EL (cell line): ENCODE results near the gene ABCF2.
A peak's percentile ranks its signal among the peaks of the same experiment; 100 is the strongest.

Source experiments
- DNase-seq: peaks from one replicate; pipeline ENCODE4 v3.0.0-alpha.2; 2016

ABCF2 gene

GRCh38 chr7:151226875-151227782 is at the start of gene ABCF2:
Gene ABCF2, minus strand, starts transcription at chr7:151227205. Its CDS starts 747 bp downstream, at chr7:151226458.
- DNase-seq: peak; percentile 98

- no peak for DNase-seq
Observed at GRCh38 chr7:151275813-151276577, 49.0 kb upstream of the ABCF2 start.

DNA sequence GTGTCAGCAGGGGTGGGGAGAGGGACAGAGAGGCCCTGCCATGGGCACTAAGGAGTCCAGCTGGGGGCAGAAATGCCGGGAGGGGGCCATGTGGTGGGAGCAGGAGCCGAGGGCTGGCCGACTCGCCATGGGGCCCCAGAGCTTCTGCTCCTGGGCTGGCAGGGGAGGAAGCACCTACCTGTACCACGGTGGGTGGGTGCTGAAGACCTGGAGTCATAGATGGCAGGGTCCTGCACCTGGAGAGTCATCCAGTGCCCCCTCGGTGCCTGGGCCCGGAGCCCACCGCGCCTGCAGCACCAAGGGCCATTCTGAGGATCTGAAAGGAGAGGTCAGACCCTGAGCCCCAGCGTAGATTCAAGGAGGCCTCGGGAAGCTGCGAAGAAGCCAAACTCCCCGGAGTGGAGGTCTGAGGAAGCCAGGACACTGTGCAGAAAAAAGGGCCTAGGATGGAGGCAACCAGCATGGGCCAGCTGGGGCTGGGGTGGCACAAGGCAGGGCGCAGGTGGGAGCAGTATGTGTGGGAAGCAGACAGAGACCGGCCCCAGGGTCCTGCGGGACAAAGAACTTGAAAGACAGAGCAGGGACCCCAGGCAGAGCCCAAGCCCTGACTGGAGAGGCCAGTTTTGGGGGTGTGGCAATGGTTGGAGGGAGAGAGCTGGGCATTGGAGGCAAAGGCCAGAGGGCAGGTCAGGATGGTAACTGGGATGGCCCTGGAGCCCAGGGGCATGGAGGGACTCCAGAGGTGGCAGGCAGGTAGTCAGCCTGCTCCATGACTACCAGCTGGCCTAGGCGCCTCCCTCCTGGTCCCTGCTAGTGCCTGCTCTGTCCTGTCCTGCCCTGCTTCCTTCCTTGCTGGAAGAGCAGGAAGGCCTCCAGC is 48.2 kb upstream of the ABCF2 start:
- no peak for DNase-seq

GRCh38 chr7:151274396-151274795 is 47.4 kb upstream of the ABCF2 start:
- DNase-seq: no peak

- DNase-seq: no peak
Observed at GRCh38 chr7:151273651-151274390, 46.8 kb upstream of the ABCF2 start.

- no peak for DNase-seq
Observed at GRCh38 chr7:151272877-151273276, 45.9 kb upstream of the ABCF2 start.

DNA sequence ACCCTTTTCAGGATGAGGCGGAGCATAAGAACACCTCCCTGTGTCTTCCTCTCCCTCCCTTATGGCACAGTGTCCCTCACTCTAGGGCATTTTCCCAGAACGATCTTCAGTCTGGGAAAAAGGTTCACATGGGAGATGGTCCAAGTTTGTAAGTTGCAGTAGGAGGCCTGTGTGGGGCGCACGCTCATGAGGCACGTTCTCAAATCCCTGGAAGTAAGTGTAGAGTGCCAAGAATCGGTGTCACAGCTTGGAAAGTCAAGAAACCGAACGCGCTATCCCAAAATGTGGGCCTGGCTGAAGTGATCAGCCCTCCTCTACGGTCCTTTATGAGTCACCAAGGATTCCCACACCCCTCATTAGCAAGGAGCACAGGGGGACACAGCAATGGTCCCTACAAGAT is 45.4 kb upstream of the ABCF2 start:
- no peak for DNase-seq

- peak; percentile 11 for DNase-seq
Observed at GRCh38 chr7:151271699-151272355, 44.8 kb upstream of the ABCF2 start.

DNA sequence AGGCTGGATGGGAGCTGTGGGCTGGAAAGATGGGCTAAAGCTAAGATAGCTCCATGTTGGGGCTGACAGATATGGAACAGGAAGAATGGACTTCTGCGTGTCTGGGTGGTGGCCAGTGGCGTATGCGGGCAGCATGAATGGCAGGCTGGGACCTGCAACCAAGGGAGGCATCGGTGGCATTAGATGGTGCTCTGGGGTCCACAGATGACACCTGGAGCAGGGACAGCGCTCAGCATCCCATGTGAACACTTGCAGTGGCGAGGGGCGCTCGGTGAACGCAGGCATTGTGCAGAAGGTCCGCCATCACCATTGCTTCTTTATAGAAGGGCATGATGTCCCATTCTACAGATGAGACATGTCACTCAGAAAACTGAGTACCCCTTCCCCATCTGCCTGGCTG is 42.5 kb upstream of the ABCF2 start:
- DNase-seq: no peak

DNA sequence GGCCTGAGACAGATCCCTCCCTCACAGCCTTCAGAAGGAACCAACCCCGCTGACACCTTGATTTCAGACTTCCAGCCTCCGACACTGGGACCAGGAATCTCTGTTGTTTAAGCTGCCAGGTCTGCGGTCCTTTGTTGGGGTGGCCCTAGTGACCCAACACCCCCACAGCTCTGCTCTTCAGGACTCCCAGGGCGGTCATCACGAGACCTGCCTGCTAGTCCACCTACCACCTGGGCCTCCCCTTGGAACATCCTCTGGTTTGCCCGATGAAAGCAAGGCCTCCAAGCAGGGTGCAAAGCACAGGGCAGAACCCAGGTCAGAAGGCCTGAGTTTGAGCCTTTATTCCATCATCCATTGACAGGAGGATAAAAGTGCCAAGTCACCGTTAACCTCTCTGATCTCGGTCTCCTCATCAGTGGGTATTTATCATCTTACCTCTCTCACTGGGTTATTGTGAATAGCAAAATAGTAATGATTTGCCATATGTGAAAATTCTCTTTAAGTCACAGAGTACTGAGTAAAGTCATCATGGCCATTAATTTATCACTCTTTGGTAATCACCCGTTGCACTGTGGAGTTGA is 38.4 kb upstream of the ABCF2 start:
- DNase-seq: no peak

GRCh38 chr7:151264615-151265014 is 37.6 kb upstream of the ABCF2 start:
- no peak for DNase-seq

DNA sequence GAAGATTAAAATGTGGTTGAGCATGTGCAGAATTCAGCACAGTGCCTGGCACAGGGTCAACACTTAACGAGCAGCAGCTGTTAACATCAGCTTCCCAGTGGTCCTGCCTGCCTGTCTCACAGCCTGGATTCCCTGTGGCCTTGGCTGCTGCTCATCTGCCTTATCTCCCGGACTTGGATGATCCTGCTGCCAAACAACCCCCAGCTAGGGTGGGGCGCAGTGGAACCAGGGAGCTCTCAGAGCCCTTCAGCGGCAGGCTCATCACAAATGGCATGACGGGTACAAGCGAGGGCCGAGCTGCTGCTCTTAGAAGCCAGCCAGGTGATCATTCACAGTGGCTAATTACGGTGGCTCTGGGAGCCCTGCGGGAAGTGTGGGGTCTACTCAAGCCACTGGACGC is 34.5 kb upstream of the ABCF2 start:
- DNase-seq: no peak

DNA sequence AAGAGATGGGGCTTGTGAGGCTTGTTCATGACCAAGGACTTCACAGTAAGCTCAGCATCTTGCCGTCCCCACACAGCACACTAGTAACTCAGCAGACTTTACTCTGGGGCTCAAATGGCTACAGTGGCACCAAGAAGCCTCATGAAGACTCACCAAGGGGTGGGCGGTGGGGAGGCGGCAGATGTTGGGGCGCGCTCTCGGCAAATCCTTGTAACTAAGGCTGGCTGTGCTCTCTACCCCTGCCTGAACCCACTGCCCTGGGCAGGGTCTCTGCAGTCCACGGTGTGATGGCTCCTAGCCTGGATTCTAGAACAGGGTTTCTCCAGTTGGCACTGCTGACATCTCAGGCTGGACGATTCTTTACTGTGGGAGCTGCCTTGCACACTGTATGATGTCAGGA is 33.9 kb upstream of the ABCF2 start:
- no peak for DNase-seq

- no peak for DNase-seq
Observed at GRCh38 chr7:151260471-151260870, 33.5 kb upstream of the ABCF2 start.

- no peak for DNase-seq
Observed at GRCh38 chr7:151257990-151258389, 31.0 kb upstream of the ABCF2 start.

DNA sequence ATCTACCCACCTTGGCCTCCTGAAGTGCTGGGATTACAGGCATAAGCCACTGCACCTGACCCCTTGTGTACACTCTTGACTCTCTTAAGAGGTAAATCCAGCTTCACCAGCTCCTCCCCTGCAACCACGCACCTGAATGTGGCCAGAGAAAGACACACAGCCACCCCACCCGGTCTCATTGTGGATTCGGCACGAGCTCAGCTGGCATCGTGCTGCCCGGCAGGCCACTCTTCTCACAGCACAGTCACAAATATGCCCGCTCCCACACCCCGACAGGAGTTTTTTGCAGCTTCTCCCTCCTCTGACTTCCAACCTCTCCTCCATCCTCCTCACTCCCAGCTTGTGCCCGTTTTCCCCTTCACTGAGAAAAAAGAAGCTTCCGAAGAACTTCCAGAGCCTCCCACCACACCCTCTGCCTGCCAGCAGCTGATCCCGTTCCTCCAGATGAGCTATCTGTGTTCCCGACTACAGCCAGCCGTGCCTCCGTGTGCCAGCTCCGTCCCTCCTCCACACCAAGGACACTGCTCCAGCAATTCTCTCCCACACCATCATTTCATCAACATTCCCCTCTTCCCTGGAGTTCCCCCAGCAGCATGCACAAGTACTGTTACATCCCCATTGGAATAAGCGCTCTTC is 29.5 kb upstream of the ABCF2 start:
- no peak for DNase-seq

- no peak for DNase-seq
Observed at GRCh38 chr7:151255390-151255789, 28.4 kb upstream of the ABCF2 start.

DNA sequence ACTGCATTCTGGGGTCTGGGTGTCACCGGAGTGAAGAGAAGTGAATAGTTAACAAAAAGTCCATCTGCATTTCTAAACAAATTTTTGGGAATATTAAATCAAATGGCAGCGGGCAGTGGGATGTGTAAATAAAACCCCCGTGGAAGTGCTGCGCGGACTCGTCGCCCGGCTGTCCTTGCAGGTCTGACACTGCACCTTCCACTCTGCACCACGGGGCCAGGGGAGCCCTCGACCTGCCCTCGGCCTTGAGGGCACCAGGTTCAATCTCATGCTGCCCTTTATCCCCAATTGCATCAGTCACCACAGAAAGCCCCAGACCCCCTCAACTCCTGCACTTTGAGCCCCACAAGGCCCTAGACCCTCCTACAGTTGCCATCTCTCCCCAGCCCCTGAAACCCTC is 27.8 kb upstream of the ABCF2 start:
- DNase-seq: no peak

DNA sequence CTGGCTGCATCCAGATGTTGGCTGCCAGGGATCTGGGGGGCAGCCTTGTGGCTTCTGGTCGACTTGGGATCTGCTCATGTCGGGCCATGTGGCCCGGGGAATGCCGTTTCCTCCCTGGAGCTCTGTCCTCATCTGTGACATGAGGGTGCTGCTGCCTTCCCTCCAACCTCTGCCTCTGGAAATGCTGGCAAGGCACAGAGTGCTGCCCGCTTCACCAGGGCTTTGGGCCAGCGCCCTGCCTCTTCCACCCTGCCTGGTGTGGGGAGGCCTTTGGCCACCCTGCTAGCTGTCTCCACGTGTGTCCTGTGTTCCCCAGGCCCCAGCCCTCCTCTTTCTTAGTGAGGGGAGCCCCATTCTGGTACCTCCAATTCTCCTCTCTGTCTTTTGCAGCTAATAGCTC is 27.3 kb upstream of the ABCF2 start:
- DNase-seq: no peak

DNA sequence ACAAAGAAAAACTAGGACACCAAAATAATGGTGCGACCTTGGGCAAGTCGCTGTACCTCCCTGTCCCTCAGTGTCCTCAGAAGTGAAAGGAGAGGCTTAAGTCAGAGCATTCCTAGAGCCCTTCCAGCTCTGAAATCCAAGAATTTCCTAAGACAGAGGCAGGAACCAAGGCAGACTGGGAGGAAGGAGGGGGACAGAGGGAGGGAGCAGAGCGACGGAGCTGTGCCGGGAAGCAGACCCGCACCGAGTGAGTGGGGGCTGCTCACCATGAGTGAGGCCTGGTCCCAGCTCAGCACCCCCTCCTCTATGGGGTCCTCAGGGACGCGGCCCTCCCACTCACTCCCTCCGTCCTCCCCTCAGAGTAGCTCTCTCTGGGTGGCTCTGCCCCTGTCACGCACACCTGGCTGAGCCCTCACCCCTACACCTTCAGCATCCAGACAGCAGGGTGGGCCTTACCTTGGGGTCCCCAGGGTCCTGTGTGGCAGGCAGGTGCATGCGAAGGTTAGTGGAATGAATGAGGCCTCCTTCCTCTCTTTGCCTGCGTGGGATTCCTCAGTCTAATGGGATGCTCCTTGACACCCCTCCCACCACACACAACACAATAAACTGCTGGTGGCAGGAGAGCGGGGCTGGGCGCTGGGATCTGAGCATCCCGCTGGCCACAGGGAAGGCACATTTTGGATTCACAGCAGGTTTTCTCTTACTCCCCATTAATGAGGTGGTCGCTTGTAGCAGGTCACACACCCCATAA is 26.1 kb upstream of the ABCF2 start:
- DNase-seq: no peak
